Measurements from ENCODE around the gene RAC3.

RAC3 gene

DNA sequence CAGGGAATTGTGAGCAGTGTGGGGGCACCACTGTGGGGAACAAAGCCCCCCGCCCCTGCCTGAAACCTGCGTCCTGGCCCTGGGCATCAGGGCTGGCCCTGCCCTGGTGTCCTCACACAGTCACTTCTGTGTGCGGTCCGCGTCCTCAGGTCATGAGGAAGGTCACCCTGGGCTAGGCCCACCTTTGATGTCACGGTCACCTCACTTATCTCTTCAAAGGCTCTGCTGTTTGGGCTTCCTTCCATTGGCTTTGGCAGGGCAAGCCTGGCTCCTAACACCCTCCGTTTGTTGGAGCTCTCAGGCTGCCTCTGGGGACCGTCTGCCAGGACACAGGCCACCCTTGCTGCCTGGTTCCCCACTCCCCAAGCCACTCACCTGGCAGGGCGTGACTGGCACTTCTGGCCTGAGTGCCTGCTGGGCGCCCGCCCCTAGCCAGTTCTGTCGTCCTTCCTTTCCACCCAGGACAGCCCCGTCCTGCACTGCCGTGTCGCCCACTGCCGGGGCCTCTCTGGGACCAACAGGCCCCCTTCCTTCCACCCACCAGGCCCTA, 17.6 kb upstream of the RAC3 start:
- DNase-seq = no peak

DNA sequence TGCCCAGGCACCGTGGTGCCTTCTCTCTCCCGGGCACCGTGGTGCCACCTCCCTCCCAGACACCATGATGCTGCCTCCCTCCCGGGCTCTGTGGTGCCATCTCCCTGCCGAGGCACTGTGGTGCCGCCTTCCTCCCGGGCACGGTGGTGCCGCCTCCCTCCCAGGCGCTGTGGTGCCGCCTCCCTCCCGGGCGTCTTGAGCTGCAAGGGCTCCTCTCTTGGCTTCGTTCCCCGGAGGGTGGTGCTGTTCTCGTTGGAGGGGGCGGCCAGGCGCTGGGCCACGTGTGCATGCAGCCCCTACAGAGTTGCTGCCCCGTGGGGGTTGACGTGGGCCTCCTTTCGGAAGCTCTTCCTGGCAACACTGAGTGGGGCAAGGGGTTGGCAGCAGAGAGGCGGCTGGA, 17.0 kb upstream of the RAC3 start:
- DNase-seq = no peak

DNA sequence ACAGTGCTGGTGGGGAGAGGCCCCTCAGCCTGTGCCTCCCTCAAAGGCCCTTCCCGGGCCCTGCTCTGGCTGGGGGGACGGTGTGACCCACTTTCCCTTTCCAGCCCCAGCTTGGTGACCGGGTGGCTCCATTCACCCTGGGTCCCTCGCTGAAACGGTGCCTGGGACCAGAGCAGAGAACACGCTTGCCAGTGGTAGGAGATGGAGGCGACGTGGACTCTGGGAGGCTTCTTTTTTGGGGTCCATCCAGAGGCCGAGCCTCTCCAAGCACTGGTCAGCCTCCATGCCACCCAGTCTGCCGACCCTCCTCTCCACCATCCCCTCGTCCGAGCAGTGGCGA, 16.5 kb upstream of the RAC3 start:
- DNase-seq = no peak

DNA sequence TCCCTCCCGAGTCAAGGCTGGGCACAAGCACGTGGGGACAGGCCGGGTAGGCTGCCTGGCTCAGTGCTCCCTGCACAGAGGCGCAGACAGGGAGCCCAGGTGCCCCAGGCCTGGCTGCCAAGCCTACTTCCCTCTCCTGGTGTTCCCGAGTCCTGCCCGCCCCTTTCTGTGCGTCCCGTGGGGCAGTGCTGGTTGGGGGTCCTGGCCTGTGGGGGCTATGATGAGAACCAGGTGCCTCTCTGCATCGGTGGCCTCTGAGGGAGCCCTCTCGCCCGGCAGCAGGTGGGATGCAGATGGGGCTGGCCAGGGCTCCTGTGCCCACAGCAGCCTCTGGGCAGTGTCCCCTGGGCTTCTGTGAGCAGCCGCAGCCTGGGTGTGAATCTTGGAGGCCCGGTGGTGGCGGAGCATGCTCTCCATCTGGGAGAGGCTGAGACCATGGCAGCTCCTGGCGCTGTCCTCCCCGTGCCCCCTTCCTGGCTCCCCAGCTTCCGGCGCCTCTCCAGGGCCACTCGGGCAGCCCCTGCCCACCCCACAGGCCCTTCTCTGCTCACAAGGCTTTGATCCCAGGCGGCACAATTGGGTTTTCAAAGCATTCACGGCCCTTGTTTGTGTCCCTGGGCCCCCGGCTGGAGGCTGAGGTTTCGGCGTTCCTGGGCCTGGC, 16.0 kb upstream of the RAC3 start:
- no peak for DNase-seq

DNA sequence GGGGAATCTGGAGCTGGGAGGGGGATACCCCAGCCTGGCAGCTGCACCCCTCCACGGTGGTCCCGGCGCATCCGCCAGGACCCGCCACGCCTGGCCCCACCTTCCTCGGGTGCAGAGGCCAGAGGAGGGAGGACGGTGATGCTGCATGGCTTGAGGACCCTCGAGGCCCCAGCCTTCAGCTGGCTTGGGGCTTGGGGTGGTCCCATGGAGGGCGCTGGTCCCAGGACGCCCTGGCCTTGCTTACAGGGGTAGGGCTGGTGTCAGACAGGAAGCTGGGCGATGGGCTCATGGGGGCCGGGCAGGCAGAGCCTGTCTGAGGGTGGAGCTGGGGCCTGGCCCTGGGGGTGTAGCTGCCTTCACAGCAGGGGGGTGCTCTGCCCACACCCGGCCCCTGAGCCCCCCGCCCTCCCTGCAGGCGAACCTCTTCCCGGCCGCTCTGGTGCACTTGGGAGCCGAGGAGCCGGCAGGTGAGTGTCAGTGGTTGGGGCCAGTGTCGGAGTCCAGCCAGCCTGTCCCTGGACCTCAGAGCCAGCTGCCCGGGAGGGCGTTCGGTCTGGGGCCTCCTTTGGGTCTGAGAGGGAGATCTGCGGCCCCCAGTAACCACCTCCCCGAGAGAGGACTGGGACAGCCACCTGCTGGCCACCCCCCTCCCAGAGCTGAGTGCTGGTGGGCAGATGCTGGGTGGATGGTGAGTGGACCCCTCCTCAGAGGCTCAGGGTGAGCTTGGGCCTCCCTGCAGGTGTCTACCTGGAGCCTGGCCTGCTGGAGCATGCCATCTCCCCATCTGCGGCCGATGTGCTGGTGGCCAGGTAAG, 15.2 kb upstream of the RAC3 start:
- no peak for DNase-seq

DNA sequence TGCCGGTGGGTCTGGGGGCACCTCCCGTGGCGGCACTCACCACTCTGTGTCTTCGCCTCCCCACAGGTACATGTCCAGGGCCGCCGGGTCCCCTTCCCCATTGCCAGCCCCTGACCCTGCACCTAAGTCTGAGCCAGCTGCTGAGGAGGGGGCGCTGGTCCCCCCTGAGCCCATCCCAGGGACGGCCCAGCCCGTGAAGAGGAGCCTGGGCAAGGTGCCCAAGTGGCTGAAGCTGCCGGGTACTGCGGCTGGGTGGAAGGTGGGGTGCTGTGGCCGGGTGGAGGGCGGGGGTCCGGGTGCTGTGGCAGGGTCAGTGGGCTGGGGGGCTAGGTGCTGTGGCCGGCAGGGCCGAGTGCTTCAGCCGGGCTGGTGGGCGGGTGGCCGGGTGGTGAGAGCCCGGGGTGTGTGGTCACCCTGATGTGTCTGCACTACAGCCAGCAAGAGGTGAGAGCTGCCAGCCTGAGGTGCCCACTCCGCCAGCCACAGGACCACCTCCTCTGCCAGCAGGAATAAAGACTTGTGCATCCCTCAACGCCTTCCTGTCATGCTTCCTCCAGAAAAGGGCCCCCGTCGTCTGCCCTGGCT, 14.5 kb upstream of the RAC3 start:
- no peak for DNase-seq

DNA sequence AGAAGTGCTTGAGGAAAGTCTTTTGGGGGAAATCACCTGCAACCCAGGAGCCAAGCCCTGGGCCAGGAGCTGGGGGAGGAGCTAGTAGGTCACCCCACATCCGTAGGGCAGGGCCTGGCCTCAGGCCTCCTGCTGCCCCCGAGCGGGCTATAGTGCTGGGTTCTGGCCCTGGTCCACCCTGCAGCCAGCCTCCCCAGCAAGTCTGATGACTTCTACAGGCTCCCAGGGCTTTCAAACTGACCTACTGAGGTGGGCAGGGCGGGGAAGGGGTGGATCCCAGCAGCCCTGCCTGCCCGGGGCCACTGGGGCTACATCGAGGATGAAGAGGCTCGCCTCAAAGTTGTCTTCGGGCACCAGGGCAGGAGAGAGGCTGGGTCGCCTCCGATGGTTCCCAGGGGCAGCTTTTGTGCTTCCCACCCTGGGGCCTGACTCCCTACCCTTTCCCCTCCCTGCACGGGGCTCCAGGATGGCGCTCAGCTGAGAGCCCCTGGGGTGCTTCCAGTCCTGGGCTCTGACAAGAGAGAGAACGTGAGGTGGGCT, 13.8 kb upstream of the RAC3 start:
- DNase-seq = no peak

DNA sequence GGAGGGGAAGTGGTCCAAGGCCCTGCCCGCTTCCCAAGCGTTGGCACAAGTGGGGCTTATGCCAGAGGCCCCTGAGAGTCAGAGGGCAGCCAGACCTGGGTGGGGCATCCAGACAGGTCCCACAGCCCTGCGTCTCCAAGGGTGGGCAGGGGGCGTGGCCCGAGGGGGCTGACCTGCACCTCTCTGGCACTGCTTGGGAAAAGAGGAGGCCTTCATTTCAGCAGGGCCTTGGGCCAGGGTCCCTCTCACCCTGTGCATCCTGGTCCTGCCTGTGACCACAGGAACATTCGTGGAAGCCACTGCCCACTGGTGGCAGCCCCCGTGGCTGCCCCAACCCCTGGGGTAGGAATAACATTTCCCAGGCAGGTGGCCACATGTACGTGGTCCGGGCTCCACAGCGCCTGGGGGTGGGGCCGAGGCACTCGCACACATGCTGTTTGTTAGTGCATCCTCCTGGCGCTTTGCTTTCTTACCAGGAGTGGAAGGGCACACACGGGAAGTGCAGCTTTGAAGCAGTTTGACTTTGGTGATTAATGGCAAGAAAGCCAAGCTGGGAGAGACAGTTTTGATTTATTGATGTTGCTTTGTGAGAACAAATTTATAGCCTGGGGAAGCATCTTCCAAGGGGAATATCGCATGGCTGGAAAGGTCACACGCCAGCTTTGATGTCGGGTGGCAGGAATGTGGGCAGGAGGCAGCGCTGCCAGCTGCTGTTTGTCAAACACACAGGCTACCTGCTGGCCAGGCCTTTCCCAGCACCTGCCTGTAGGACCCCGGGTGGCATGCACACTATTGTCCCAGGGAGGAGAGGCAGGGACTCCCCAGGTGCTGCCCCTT, 13.1 kb upstream of the RAC3 start:
- DNase-seq = no peak

DNA sequence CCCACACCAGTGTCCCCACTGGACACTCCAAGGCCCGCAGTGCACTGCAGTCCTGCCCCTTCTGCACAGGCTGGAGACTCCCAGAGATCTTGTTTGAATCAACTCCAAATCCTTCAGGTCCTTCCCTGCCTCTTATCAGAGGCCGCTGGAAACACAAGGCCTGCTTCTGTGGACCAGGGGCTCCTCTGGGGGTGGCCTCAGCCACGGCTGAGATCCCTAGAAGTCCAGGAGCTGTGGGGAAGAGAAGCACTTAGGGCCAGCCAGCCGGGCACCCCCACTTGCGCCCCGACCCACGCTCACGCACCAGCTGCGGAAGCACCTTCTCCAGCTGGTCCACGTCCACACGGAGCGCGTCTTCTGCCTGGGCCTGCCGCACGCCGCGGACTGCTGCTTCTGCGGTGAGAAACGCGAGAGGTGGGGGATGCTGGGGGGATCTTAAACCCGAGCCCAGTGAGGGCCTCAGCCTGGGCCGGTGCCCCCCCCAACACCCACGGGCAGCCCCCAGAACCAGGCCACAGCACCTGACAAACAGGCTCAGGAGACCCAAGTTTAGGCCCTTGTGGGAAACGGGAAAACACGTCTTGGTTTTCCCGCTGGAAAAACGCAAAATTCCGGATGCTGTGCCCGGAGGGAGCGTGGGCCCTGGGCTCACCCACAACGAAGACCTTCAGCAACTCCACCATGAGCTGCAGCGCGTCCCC, 12.3 kb upstream of the RAC3 start:
- DNase-seq = no peak

DNA sequence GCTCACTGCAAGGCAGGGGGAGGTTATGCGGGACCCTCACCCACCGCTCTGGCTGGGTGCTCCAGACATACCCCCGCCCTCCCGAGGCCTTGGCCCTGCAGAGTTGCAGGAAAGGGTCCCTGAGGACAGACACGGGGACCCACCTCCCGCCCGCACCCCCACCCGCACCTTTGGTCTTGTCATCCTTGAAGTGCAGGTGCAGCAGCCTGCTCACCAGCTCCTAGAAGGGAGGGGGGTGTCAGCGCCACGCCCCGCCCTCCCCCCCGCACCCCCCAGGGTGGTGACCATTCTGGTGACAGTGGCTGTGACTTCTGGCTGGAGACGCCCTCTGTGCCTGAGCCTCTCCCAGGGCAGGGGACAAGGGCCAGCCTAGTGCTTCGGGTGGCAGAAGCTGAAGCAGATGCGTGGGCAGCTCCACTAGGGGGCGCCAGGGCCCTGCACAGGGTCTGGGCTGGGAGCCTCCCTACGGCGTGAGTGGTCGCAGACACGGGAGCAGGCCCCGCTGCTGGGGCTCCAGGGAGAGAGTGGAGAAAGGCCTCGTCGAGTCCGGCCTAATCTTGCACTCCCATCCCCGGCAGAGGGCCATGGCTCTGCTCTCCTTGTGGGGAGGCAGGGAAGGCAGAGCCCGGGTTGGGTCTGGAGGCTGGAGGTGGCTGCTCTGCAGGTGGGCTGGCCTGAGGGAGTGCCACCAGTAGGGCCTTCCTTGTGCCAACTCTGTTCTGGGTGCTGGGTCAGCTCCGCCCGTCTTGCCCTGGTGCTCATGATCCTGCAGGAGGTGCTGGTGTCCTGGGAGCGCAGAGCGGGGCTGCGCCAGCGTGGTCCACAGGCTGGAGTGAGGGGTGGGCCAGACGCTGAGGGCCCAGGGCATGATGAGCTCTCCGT, 11.5 kb upstream of the RAC3 start:
- peak; percentile 53 for DNase-seq

DNA sequence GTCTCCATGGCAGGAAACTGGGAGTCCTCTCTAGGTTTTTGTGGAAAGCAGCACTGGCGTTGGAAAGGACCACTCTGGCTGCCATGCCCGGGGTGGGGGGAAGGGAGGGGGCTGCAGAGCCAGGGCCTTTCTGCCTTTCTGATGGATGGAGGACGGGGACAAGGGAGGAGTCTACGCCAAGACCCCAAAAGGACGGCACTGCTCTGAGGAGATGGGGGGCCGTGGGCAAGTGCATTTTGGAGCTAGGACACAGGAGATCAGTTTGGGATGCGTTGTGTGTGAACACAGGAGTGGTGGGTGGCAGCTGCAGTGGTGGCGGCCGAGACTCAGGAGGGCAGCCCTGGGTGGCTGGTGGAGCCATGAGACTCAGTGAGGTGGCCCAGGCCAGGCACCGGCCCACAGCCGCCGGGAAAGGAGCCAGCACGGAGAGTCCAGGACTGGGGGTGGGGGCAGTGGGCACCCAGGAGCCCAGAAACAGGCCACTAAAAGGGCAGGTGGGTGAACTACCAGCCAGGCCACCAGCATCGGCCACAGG, 10.8 kb upstream of the RAC3 start:
- DNase-seq = no peak

DNA sequence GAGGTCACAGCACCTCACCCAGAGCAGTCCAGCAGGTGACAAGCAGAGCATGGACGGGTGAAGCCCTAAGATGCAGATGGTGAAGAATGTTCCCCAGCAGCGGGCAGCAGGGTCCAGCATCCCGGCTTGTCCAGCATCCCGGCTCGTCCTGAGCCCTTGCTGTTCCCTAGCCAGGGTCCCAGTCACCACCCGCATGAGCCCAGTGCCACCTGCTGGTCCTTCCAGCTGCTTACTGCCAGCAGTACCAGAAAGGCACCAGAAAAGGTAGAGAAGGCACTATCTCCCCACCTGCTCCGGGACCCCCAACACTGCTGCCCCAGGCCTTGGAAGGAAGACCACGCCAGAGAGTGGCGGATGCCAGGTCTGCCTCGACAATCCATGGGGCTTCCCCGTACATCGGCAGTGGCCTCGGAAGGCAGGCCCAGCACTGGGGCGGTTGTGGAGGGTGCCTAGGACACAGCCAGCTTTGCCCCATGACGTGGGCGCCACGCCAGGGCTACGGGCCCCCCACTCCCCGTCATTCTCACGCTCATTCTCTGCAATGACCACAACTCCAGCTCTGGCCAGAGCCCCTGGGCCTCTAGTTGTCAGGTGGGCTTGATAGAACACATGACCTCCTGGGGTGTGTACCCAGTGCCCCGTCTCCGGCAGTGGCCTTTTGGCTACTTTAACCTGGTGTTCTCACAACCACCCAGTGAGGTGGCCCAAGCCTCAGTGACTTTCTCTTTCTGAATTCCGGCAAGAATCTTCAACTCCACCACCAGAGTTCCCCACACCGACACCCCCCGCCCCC, 10.2 kb upstream of the RAC3 start:
- peak; percentile 55 for DNase-seq

DNA sequence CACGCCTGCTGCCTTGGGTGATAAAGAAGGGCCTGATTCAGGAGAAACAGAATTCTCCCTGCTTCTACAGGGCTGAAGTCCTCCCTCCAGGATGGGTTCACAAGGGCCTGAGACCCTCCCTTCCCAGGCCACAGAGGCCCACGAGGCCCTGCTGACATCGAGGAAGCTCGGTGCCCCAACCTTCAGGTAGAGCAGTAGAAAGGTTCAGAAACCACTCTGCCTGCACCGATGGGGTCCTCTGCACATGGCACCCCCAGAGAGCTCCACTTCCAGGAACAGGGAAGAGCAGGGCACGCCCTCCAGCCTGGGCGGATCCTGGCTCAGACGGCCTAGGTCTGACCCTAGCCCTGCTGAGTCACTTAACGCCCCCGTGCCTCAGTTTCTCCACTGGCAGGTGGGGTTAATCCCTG, 9.6 kb upstream of the RAC3 start:
- no peak for DNase-seq

DNA sequence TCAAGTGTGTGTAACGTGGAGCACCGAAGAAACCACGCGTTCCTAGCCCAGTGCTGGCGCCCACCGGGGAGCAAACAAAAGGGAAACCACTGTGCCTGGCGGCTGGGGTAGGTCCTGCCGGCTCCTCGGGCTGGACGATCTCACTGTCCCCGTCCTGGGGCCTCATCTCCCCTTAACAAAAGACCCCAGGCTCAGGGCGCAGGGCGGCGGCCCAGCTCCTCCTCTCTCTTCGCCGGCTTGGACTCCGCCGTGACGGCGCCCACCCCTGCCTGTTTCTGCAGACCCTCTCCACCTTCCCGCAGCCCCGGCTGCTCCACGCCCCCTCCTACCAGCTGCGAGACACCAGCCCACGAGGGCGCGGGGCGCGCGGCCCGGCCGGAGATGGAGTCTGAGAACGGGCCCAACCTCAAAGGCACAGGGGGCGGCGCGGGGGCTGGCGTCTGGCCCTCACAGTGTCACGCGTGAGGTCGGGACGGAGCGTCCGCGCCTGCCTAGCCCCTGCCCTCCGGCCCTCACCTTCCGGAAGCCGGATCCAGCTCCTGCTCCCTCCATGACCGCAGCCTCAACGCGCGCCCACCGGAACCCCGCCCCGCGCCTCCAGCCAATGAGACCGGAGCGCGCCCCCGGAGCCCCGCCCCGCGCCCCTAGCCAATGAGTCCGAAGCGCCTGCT, 9.0 kb upstream of the RAC3 start, which contains the start of gene CENPX:
Gene CENPX, minus strand, starts transcription at position 569 of the 671 bp plus-strand sequence. Its CDS starts 17 bp downstream, at position 552.
- DNase-seq = no peak

DNA sequence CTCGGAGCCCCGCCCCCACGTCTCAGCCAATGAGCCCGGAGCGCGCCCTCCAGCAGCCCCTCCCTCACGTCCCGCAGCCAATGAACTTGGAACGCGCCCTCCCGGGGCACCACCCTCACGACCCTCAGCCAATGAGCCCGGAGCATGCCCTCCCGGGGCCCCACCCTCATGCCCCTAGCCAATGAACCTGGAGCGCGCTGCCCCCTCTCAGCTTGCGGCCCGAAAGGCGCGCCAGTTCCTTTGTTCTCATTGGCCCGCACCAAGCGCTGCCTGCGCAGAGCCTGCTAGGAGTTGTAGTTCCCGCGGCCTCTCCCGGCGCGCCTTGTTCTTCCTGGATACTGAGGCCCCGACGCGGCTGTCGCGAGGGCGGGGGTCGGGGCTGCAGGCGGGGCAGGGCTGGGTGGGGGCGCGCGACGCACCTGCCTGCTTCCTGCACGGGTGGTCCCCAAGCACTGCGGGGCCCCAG, 8.5 kb upstream of the RAC3 start, which contains the start of gene LRRC45:
Gene LRRC45, plus strand, starts transcription at position 325 of the 466 bp plus-strand sequence. CDS start 339 bp downstream, outside the sequence.
- DNase-seq = peak; percentile 100

DNA sequence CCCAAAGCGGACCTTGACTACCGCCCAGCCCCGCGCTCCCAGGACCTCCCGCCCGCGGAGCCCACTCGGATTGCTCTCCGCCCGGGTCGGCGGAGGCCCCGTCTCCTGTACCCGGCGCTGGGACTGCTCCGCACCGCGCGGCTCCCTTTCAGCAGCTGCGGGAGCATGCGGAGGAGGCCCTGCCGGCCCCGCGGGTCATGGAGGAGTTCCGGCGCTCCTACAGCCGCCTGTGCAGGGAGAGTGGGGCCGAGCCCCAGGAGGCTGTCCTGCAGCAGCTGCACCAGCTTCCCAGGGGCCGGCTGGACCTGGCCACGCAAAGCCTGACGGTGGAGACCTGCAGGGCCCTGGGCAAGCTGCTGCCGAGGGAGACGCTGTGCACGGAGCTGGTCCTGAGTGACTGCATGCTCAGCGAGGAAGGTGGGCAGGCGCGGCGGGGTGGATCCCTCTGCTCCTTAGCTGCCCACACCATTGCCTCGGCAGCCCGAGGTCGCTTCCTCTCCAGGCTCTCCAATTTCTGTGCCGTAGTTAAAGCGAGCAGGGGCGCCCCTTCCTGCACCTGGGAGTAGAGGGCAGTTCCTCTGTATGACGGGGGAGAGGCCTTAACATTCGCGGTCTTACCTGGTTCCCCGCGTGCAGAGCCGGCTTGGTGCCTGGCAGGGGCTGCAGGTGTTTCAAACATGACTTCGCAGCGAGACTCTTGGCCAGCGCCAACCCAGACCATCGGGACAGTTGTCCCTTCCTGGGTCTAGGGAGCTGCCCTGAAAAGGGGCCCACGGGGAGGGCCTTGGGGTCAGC, 7.8 kb upstream of the RAC3 start:
- no peak for DNase-seq

DNA sequence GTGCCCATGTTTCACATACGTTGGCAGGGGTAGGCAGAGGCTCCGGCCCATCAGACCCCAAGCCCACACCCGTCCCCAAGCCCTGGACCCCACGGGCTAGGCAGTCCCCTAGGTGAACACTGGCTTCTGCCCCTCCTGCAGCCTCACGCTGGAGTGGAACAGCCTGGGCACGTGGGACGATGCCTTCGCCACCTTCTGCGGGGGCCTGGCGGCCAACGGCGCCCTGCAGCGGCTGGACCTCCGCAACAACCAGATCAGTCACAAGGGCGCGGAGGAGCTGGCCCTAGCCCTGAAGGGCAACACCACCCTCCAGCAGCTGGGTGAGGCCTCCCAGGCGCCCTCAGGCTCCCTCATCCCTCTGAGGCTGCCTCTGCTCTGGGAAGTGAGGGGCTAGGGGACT, 6.6 kb upstream of the RAC3 start:
- no peak for DNase-seq
